ENCODE measurements around the gene BUB1B. TPM values are rescaled to one million over a fixed set of nuclear protein-coding genes. Genes with fewer than 3 reads are reported as not detected.
"Not testable (repeated sequence)": the region's sequence is repeated elsewhere in the genome, so short reads cannot be mapped to it uniquely, and the experiment has no call there.

BUB1B gene
- total RNA-seq, 1 experiment from 2014 or later, result 105 TPM

DNA sequence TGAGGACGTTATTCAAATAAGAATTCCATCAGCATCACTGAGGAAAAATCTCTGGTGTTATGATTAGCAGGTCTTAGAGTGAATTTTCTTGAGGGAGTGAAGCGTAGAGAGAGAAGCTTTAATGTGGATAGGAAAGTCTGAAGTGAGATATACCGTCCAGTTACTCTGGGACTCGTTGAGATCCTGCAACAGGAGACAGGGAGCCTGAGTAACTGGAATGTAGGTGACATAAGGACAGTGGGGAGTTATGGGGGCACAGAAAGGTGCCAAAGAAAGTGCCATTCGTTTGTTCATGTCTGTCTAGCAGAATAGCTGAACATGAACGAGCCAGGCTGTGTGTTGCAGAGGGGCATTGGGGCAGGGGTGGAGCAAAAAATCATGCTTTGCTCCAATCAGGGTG, 9.4 kb upstream of the BUB1B start:
- Histone ChIP-seq H3K4me1 (peaks cover 22% of the 10 kb centered on the region), H3K27ac (no peak overlapping the region), H3K27me3 (no peaks in the 10 kb centered on the region), H3K36me3 (no peaks in the 10 kb centered on the region), H3K4me3 (no peak overlapping the region), H3K9me3 (replicated peaks) (no peaks in the 10 kb centered on the region)
- DNase-seq, result no peak

GRCh38 chr15:40151991-40152390, 8.9 kb upstream of the BUB1B start:
- Histone ChIP-seq H3K4me3 (no peak overlapping the region), H3K4me1 (peaks cover 22% of the 10 kb centered on the region), H3K36me3 (no peaks in the 10 kb centered on the region), H3K9me3 (replicated peaks) (no peaks in the 10 kb centered on the region), H3K27ac (no peak overlapping the region), H3K27me3 (no peaks in the 10 kb centered on the region)
- DNase-seq, result no peak

DNA sequence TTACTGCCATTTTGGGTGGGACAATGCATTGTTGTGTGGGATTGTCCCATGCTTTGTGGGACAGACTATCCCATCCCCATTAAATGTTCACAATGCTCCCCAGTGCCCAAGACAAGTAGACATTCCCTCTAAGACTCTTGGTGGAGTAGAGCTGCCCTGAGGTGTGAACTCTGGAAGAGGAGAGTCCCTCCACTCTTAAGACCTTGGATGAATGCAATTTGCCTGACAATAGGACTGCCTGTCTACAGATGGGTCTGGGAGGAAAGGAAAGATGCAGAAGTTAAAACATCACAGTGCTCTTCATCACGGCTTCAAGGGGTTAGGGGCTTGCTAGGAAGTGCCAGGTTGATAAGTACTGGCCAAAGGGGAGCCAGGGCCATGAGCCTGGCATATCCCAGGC, 6.0 kb upstream of the BUB1B start:
- H3K27me3 ChIP-seq; H3K36me3 ChIP-seq; H3K27ac ChIP-seq; H3K4me3 ChIP-seq; H3K9me3 ChIP-seq (replicated peaks); DNase-seq: not testable (repeated sequence)
- peaks cover 18% of the 10 kb centered on the region for H3K4me1 ChIP-seq

DNA sequence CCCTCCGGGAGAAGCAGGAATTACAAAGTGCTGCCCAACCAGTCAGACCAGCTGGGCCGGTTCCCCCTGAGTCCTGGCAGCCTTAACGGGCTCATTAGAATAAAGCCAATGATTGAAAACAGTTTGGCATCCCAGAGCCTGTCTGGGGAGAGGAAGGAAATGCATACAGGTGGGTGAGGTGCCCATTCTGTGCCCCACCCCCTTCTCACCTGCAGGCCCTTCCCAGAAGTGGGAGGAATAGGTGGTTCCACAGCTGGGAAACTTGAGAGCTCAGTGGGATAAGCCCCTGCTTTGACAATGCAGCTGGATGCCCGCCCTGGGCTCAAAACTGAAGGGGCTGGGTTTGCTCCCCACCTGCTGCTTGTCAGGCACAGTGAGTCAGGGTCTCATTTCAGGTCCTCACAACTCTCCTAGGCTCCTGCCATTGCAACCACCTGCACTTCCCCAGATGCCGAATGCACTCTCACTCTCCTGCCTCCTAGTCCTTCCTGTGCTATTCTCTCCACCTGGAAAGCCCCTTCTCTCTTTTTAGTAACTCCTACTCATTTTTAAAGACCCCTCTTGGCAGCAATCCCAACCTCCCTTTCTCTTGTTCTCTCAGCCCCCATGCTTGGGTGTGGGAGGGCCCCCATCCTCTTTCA, 5.5 kb upstream of the BUB1B start:
- no peak for DNase-seq
- Histone ChIP-seq H3K27ac (no peak overlapping the region), H3K9me3 (replicated peaks) (no peaks in the 10 kb centered on the region), H3K36me3 (no peaks in the 10 kb centered on the region), H3K27me3 (no peaks in the 10 kb centered on the region), H3K4me1 (peaks cover 12% of the 10 kb centered on the region), H3K4me3 (no peak overlapping the region)

DNA sequence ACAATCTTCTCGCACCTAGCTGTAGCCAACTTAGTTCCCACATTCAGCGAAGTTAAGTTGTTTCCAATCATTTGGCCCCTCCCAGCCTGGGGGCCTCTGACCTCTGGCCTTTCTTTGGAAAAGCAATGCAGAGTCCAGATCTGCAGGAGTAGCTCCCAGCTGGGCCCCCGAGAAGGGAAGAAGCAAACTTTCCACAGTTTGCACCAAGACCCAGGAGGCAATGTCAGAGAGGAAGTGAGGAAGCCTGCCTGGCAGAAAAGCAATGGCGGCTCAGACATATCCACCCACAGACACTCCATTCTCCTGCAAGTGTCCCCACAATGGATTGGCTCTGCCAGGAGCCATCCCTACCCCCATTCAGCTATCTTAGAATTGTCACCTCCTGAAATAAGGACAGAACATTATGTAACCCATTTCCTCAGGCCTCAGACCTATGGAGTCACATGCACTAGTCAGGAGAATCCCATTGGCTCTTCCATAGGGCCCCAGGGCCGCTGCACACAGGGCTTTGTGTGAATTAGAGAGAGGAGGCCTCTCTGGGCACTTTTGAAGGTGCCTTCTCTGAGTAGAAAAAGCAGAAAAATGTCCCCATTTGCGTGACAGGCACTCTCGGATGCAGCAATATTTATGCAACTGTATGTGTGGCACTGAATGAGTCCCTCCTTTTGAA, 3.0 kb upstream of the BUB1B start:
- H3K4me3 ChIP-seq, result no peak overlapping the region
- no peaks in the 10 kb centered on the region for H3K9me3 ChIP-seq (replicated peaks)
- peaks cover 3% of the 10 kb centered on the region for H3K4me1 ChIP-seq
- no peaks in the 10 kb centered on the region for H3K27me3 ChIP-seq
- no peaks in the 10 kb centered on the region for H3K36me3 ChIP-seq
- DNase-seq, result no peak
- H3K27ac ChIP-seq, result no peak overlapping the region

DNA sequence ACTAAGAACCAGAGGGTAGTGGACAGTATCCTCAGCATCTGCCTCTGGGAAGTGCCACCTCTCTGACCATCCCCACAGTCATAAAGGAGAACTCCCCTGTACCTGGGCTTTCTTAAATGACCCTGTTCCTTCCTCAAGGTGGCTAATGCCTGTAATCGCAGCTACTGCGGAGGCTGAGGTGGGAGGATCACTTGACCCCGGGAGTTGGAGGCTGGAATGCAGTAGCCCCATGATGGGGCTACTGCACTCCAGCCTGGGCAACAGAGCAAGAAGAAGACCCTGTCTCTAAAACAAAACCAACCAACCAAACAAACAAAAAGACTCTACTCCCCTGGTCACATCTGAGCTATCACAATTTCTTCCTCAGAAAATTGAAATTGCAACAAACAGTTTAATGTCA, 848 bp upstream of the BUB1B start:
- H3K27ac ChIP-seq, result no peak overlapping the region
- H3K36me3 ChIP-seq, result peaks cover 9% of the 10 kb centered on the region
- H3K27me3 ChIP-seq, result no peaks in the 10 kb centered on the region
- no peak for DNase-seq
- no peaks in the 10 kb centered on the region for H3K9me3 ChIP-seq (replicated peaks)
- H3K4me1 ChIP-seq, result peaks cover 5% of the 10 kb centered on the region
- no peak overlapping the region; the same call in 1 of the 2 replicates for H3K4me3 ChIP-seq

DNA sequence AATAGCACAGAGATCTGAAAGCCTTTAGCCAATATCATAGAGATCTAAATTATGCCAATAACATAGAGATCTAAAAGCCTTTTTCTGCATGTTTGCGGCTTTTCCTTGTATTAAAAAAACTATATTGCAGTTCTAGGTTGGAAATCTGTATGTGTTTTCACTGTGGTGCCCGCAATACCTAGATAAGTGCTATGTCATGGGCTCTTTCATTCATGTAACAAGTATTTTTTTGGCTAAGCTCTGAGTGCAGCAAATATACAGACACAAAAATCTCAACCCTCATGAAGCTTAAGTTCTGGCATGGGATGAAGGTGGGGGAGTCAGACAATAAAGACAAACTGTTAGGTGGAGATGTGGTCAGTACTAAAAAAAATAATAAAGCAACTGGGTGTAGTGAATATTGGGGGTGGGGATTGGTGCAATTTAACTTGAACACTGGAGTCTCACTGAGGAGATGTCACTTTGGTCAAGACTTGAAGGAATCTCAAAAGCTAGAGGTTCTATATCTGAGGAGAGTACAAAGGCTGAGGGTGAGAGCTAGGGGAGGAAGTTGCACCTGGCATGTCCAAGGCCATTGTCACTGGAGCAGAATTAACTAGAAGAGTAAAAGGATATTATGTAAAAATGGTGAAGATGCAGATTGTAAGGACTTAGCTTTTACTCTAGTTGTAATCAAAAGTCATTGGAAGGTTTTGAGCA, 973 bp downstream of the BUB1B start:
- H3K4me1 ChIP-seq, result peaks cover 5% of the 10 kb centered on the region
- H3K36me3 ChIP-seq, result peaks cover 23% of the 10 kb centered on the region
- H3K27me3 ChIP-seq, result no peaks in the 10 kb centered on the region
- no peaks in the 10 kb centered on the region for H3K9me3 ChIP-seq (replicated peaks)
- H3K4me3 ChIP-seq, result peak overlapping the region; percentile 74
- peak in 1 of 2 experiments; percentile 12 for DNase-seq
- peak overlapping the region; percentile 75 for H3K27ac ChIP-seq

DNA sequence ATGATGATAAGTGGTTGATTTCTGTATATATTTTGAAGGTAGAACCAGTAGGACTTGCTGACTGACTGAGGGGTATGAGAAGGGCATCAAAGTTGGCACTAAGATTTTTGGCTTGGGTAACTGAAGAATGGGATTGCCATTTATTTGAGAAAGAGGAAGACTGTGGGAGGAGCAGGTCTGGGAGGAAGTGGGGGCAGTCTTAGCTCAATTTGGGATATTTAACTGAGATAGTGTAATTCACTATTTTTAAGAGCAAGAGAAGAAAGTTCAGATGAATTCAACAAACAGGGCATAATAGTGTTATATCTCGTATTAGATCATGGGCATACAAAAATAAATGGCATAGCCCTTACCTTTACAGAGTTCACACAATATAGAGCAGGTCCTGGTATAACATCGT, 1.7 kb downstream of the BUB1B start:
- H3K4me1 ChIP-seq, result peaks cover 5% of the 10 kb centered on the region
- peaks cover 27% of the 10 kb centered on the region for H3K36me3 ChIP-seq
- H3K4me3 ChIP-seq, result peak overlapping the region; percentile 74
- no peak overlapping the region for H3K27ac ChIP-seq
- DNase-seq, result no peak
- H3K9me3 ChIP-seq (replicated peaks), result no peaks in the 10 kb centered on the region
- no peaks in the 10 kb centered on the region for H3K27me3 ChIP-seq

DNA sequence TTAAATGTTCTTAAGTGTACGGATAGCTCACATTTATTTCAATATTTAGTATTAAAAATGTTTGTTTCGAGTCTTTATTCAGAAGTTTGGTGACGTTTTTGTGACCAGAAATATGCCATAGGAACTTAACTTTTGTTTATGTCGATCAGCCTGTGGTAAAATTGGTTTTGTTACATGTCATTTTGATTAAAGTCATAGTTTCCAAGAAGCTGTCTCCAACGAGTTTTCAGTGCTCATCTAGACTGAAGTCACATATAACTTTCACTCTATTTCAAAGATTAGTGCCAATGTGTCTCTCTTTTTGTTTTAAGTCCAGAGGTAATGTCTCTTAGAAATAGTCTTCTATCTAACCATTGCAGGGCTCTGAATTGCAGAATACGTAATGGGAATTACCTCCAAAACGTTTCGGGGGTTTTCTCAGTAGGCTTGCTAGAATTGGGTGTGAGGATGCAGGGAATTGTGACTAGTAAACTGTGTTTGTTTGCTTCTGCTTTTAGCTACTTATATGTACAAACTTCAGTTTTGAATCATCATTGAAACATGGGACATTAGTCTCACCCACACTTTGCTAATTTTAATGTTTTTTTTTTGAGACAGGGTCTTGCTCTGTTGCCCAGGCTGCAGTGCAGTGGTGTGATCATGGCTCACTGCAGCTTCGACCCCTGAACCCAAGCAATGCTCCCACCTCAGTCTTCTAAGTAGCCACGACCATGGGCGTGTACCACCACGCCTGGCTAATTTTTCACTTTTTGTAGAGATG, 3.0 kb downstream of the BUB1B start:
- Histone ChIP-seq H3K36me3 (peaks cover 31% of the 10 kb centered on the region), H3K27me3 (no peaks in the 10 kb centered on the region), H3K4me1 (peaks cover 5% of the 10 kb centered on the region), H3K9me3 (replicated peaks) (no peaks in the 10 kb centered on the region), H3K4me3 (no peak overlapping the region), H3K27ac (no peak overlapping the region)
- no peak for DNase-seq

DNA sequence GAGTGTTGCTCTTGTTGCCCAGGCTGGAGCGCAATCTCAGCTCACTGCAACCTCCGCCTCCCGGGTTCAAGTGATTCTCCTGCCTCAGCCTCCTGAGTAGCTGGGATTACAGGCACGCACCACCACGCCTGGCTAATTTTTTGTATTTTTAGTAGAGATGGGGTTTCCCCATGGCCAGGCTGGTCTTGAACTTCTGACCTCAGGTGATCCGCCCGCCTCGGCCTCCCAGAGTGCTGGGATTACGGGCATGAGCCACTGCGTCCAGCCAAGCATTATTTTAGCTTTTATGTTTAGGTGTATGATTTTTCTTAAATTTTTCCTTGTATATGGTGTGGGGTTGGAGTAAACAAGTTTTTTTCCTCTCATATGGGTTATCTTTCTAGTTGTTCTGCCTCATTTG, 6.5 kb downstream of the BUB1B start:
- not testable (repeated sequence) for DNase-seq; H3K4me1 ChIP-seq; H3K9me3 ChIP-seq (replicated peaks); H3K4me3 ChIP-seq; H3K27me3 ChIP-seq; H3K27ac ChIP-seq
- H3K36me3 ChIP-seq, result peaks cover 61% of the 10 kb centered on the region

GRCh38 chr15:40175160-40175559, 14.3 kb downstream of the BUB1B start:
- H3K4me1 ChIP-seq, result no peaks in the 10 kb centered on the region
- no peaks in the 10 kb centered on the region for H3K27me3 ChIP-seq
- no peak for DNase-seq
- H3K36me3 ChIP-seq, result peaks cover 73% of the 10 kb centered on the region
- no peaks in the 10 kb centered on the region for H3K9me3 ChIP-seq (replicated peaks)
- no peak overlapping the region for H3K27ac ChIP-seq
- H3K4me3 ChIP-seq, result no peak overlapping the region

DNA sequence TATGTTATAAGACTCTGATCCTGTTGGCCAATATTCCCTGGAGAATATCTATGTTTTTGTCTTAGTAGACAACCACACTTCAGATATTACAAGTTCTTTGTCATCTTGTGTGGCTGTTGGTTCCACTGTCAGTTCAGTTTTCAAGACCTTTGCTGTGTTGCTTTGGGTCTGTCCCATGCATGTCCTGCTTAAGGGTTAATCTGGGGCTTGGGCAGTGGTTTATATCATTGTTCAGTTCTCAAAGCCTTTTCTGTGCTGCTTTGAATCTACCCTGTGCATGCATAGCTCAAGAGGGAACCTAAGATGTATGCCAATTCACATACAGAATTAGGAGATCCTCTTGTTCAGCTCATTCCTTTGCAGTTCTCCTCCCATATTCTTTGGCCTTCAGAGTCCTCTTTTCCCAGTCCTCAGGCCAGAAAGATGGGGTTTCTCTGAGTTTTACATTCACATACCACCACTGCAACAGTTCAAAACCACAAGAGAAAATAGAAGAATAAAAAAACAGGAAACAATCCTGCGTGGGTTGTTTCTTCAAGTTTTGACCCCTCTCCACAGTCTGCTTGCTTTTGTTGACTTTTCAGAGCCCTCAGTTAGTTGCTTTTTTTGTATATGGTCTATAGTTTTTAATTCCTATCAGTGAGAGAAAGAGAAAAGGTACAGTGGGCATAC, 21.6 kb downstream of the BUB1B start:
- no peak overlapping the region for H3K27ac ChIP-seq
- no peak overlapping the region for H3K4me3 ChIP-seq
- DNase-seq, result no peak
- H3K4me1 ChIP-seq, result no peaks in the 10 kb centered on the region
- H3K36me3 ChIP-seq, result peaks cover 81% of the 10 kb centered on the region
- no peaks in the 10 kb centered on the region for H3K27me3 ChIP-seq
- H3K9me3 ChIP-seq (replicated peaks), result no peaks in the 10 kb centered on the region

DNA sequence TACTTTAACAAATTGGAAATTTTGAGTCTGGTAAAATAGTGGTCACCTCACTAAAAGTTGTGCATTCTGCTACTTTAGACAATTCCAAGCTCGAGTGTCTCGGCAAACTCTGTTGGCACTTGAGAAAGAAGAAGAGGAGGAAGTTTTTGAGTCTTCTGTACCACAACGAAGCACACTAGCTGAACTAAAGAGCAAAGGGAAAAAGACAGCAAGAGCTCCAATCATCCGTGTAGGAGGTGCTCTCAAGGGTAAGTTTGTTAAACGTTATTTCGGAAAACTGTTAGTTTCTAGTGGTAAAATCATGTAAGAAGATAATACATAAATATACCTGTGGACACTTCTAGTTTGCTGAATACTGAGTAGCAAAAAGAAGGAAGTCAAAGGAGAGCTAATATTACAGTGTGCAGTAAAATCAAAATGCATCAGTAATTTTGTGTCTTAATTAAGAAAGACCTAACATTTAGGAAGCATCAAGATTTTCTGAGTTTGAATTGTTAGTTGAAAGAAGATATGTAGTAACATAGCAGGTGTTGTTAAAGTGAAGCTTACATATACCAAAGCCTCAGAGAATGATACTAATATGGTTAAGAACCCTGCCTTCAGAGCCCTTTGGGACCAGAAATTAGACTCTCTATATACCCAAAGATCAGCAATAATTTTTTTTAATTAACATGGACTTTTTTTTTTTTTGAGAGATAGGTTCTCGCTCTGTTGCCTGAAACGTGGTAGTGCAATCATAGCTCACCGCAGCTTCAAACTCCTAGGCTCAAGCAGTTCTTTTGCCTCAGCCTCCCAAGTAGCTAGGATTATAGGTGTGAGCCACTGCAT, 23.0 kb downstream of the BUB1B start:
- Histone ChIP-seq H3K4me1 (no peaks in the 10 kb centered on the region), H3K4me3 (no peak overlapping the region), H3K27me3 (no peaks in the 10 kb centered on the region), H3K27ac (no peak overlapping the region), H3K36me3 (peaks cover 81% of the 10 kb centered on the region), H3K9me3 (replicated peaks) (no peaks in the 10 kb centered on the region)
- DNase-seq, result no peak

- no peaks in the 10 kb centered on the region for H3K27me3 ChIP-seq
- DNase-seq, result peak in 1 of 2 experiments; percentile 20
- H3K36me3 ChIP-seq, result peaks cover 75% of the 10 kb centered on the region
- no peaks in the 10 kb centered on the region for H3K4me1 ChIP-seq
- H3K27ac ChIP-seq, result peak overlapping the region; percentile 13
- no peak overlapping the region for H3K4me3 ChIP-seq
- H3K9me3 ChIP-seq (replicated peaks), result no peaks in the 10 kb centered on the region
Observed at GRCh38 chr15:40190591-40190990, 29.7 kb downstream of the BUB1B start.

Data from SJCRH30 (cell line).